H1 (cell line): ENCODE data around the gene YLPM1. TPM values are rescaled to one million over a fixed set of nuclear protein-coding genes. Genes with fewer than 3 reads are reported as not detected.

Experiments used
- CTCF ChIA-PET: fragments of 300-600 bp; sonication (Branson Sonifier 250); formaldehyde crosslinking; loops from one replicate; lab custom pipeline; 2021; ENCODE audit not compliant: partially characterized antibody; lab: Charles Lee
- POLR2A ChIA-PET: fragments of 300-600 bp; sonication (Branson Sonifier 250); formaldehyde crosslinking; loops from one replicate; lab custom pipeline; 2021; ENCODE audit warnings: inconsistent platforms; ENCODE audit not compliant: partially characterized antibody; lab: Charles Lee
- DNase-seq, 2 experiments: peaks; one replicate each; pipeline versions ENCODE4 v3.0.0 to v3.0.0-alpha.2; 2010 to 2022; ENCODE audit warnings: low spot score in 2 of 2, low read depth in 1 of 2, mixed read lengths in 1 of 2
- FAIRE-seq: peaks from 2 replicates; lab custom pipeline; 2011; peaks lifted over from hg19 to GRCh38; lab: Jason Lieb, UNC
- H2AFZ ChIP-seq: 2 replicates; pipeline ENCODE4 v1.8.1; 2012; ENCODE audit warnings: low read length, inconsistent platforms
- H2AK5ac ChIP-seq: 2 replicates; pipeline ENCODE4 v1.6.1; 2013; ENCODE audit warnings: low read depth, low read length
- H2BK120ac ChIP-seq: replicated peaks from 2 replicates; pipeline ENCODE3; 2013; ENCODE audit warnings: low read depth, low read length, inconsistent platforms
- H2BK12ac ChIP-seq: 2 replicates; pipeline ENCODE4 v1.6.1; 2013; ENCODE audit warnings: low read depth, low read length
- H2BK15ac ChIP-seq: 2 replicates; pipeline ENCODE4 v1.6.1; 2013; ENCODE audit warnings: low read length
- H2BK20ac ChIP-seq: 2 replicates; pipeline ENCODE4 v1.6.1; 2013; ENCODE audit warnings: low read length
- H2BK5ac ChIP-seq: 2 replicates; pipeline ENCODE4 v1.6.1; 2013; ENCODE audit warnings: low read depth, low read length
- H3K14ac ChIP-seq: 2 replicates; pipeline ENCODE4 v1.6.1; 2013; ENCODE audit warnings: inconsistent platforms; ENCODE audit not compliant: insufficient read length
- H3K18ac ChIP-seq: 2 replicates; pipeline ENCODE4 v1.6.1; 2013; ENCODE audit warnings: low read length; ENCODE audit errors: extremely low read depth
- H3K23ac ChIP-seq: 2 replicates; pipeline ENCODE4 v1.6.1; 2013; ENCODE audit warnings: inconsistent platforms; ENCODE audit not compliant: insufficient read length
- H3K23me2 ChIP-seq: 2 replicates; pipeline ENCODE4 v1.6.1; 2013; ENCODE audit warnings: low read depth, low read length
- H3K27ac ChIP-seq: 2 replicates; pipeline ENCODE4 v1.6.1; 2011; ENCODE audit warnings: low read depth, low read length, inconsistent platforms
- H3K27me3 ChIP-seq, 4 experiments: replicated peaks in 1 of 4; 1 replicate in 1 of 4; 2 replicates in 3 of 4; pipeline versions ENCODE4 v1.6.1 to v1.8.1; 2011 to 2013; ENCODE audit warnings: low read length in 3 of 4, mild to moderate bottlenecking in 3 of 4, inconsistent platforms in 2 of 4, mixed read lengths in 2 of 4, moderate library complexity in 1 of 4; ENCODE audit not compliant: control insufficient read depth in 3 of 4, insufficient read depth in 3 of 4; ENCODE audit errors: extremely low read depth in 1 of 4
- H3K36me3 ChIP-seq, 4 experiments: 2 replicates each; pipeline versions ENCODE4 v1.6.1 to v1.8.1; 2011 to 2013; ENCODE audit warnings: mild to moderate bottlenecking in 4 of 4, low read length in 3 of 4, moderate library complexity in 2 of 4, control low read depth in 1 of 4, inconsistent platforms in 1 of 4; ENCODE audit not compliant: insufficient read depth in 4 of 4, control insufficient read depth in 2 of 4
- H3K4ac ChIP-seq: replicated peaks from 2 replicates; pipeline ENCODE3; 2013; ENCODE audit warnings: low read length, low read depth, mixed read lengths, inconsistent platforms; ENCODE audit not compliant: insufficient read length
- H3K4me1 ChIP-seq, 4 experiments: replicated peaks in 1 of 4; 1 replicate in 1 of 4; 2 replicates in 3 of 4; pipeline versions ENCODE4 v1.6.1 to v1.8.1; 2011 to 2013; ENCODE audit warnings: low read length in 3 of 4, inconsistent platforms in 2 of 4, mixed read lengths in 1 of 4; ENCODE audit not compliant: insufficient read depth in 4 of 4, control insufficient read depth in 3 of 4
- H3K4me2 ChIP-seq, 2 experiments: 2 replicates each; pipeline versions ENCODE4 v1.6.1 to v1.8.1; 2011 to 2013; ENCODE audit warnings: low read depth in 2 of 2, low read length in 2 of 2, control low read depth in 1 of 2, inconsistent platforms in 1 of 2, mild to moderate bottlenecking in 1 of 2; ENCODE audit not compliant: insufficient read depth in 1 of 2
- H3K4me3 ChIP-seq, 4 experiments: fragments of 200-600, 300-600 bp in 1 of 4; sonication (generic), shearing (Covaris generic), sonication (Bioruptor Twin) in 1 of 4; 2 replicates each; pipeline versions ENCODE4 v1.5.1 to v1.8.1; 2011 to 2016; ENCODE audit warnings: low read length in 4 of 4, low read depth in 3 of 4, control low read depth in 2 of 4, inconsistent platforms in 2 of 4, mild to moderate bottlenecking in 2 of 4, mixed read lengths in 1 of 4, moderate library complexity in 1 of 4; ENCODE audit not compliant: insufficient read depth in 2 of 4; ENCODE audit errors: extremely low read depth in 1 of 4
- H3K56ac ChIP-seq: replicated peaks from 2 replicates; pipeline ENCODE3; 2013; ENCODE audit warnings: low read depth, mild to moderate bottlenecking, mixed read lengths, low read length, inconsistent platforms; ENCODE audit not compliant: insufficient read length
- H3K79me1 ChIP-seq: 2 replicates; pipeline ENCODE4 v1.6.1; 2013; ENCODE audit warnings: low read depth, low read length, control low read depth
- H3K79me2 ChIP-seq, 2 experiments: 2 replicates each; pipeline versions ENCODE4 v1.6.1 to v1.8.1; 2012 to 2013; ENCODE audit warnings: low read length in 2 of 2, mild to moderate bottlenecking in 2 of 2, inconsistent platforms in 1 of 2; ENCODE audit not compliant: insufficient read depth in 2 of 2, control insufficient read depth in 1 of 2
- H3K9ac ChIP-seq, 4 experiments: replicated peaks in 1 of 4; 1 replicate in 1 of 4; 2 replicates in 3 of 4; pipeline versions ENCODE4 v1.6.1 to v1.8.1; 2011 to 2013; ENCODE audit warnings: low read depth in 3 of 4, low read length in 3 of 4, control low read depth in 2 of 4, mild to moderate bottlenecking in 2 of 4, moderate library complexity in 2 of 4, inconsistent platforms in 1 of 4; ENCODE audit errors: extremely low read depth in 1 of 4
- H3K9me3 ChIP-seq, 2 experiments: 2 replicates each; pipeline versions ENCODE4 v1.6.1 to v1.8.1; 2012 to 2013; ENCODE audit warnings: mild to moderate bottlenecking in 2 of 2, moderate library complexity in 2 of 2, control low read depth in 1 of 2, inconsistent platforms in 1 of 2, low read depth in 1 of 2, low read length in 1 of 2, mixed read lengths in 1 of 2; ENCODE audit not compliant: insufficient read depth in 2 of 2
- H4K20me1 ChIP-seq, 2 experiments: replicated peaks in 1 of 2; 2 replicates each; pipeline versions ENCODE3 to v1.8.1; 2011 to 2013; ENCODE audit warnings: inconsistent platforms in 2 of 2, low read length in 2 of 2, mild to moderate bottlenecking in 1 of 2; ENCODE audit not compliant: insufficient read depth in 2 of 2, control insufficient read depth in 1 of 2
- H4K5ac ChIP-seq: 2 replicates; pipeline ENCODE4 v1.6.1; 2013; ENCODE audit warnings: low read length, low read depth, mixed read lengths, inconsistent platforms; ENCODE audit not compliant: insufficient read length
- H4K8ac ChIP-seq: 2 replicates; pipeline ENCODE4 v1.8.0; 2013; ENCODE audit warnings: mild to moderate bottlenecking, moderate library complexity, low read length, inconsistent platforms; ENCODE audit not compliant: insufficient read depth; ENCODE audit errors: extremely low read depth
- H4K91ac ChIP-seq: replicated peaks from 2 replicates; pipeline ENCODE3; 2013; ENCODE audit warnings: low read length, mixed read lengths, inconsistent platforms; ENCODE audit not compliant: insufficient read length
- ASH2L ChIP-seq: fragments of 200-600, 300-600 bp; sonication (generic); IDR thresholded peaks from one replicate; pipeline ENCODE4 v1.7.1; 2017; ENCODE audit warnings: low read length
- BACH1 ChIP-seq: IDR thresholded peaks from 2 replicates; pipeline ENCODE4 v1.6.1; 2012; ENCODE audit warnings: low read length, improper control_type of control experiment
- BCL11A ChIP-seq, 2 experiments: IDR thresholded peaks; one replicate each; pipeline ENCODE4 v1.6.1; 2011; ENCODE audit warnings: low read depth in 2 of 2, low read length in 2 of 2, mild to moderate bottlenecking in 2 of 2
- CBX8 ChIP-seq: fragments of 300-800, 300-1000 bp; sonication (generic); IDR thresholded peaks from 2 replicates; pipeline ENCODE4 v1.7.1; 2016; ENCODE audit warnings: low read depth, low read length, borderline replicate concordance
- E2F6 ChIP-seq: IDR thresholded peaks from 2 replicates; pipeline ENCODE4 v1.6.1; 2012; ENCODE audit warnings: inconsistent platforms
- JUND ChIP-seq: IDR thresholded peaks from 2 replicates; pipeline ENCODE4 v1.6.1; 2011; ENCODE audit warnings: mild to moderate bottlenecking, improper control_type of control experiment, low read length
- RAD21 ChIP-seq, 2 experiments: IDR thresholded peaks in 1 of 2; conservative IDR thresholded peaks in 1 of 2; 2 replicates each; pipeline ENCODE4 v1.6.1; 2011; ENCODE audit warnings: low read depth in 2 of 2, low read length in 2 of 2, improper control_type of control experiment in 1 of 2, inconsistent platforms in 1 of 2, mild to moderate bottlenecking in 1 of 2, moderate library complexity in 1 of 2
- RBBP5 ChIP-seq: IDR thresholded peaks from 2 replicates; pipeline ENCODE4 v1.7.1; 2012; ENCODE audit warnings: low read depth, mild to moderate bottlenecking, inconsistent platforms, low read length, moderate library complexity, borderline replicate concordance
- RNF2 ChIP-seq: fragments of 200-900, 300-1000 bp; sonication (generic); IDR thresholded peaks from 2 replicates; pipeline ENCODE4 v1.7.1; 2016; ENCODE audit warnings: borderline replicate concordance, low read depth, mild to moderate bottlenecking, antibody characterized with exemption, low read length; ENCODE audit not compliant: poor library complexity, severe bottlenecking; ENCODE audit errors: missing control alignments
- SIN3A ChIP-seq, 2 experiments: IDR thresholded peaks in 1 of 2; conservative IDR thresholded peaks in 1 of 2; 2 replicates each; pipeline ENCODE4 v1.6.1; 2011 to 2012; ENCODE audit warnings: low read length in 2 of 2, improper control_type of control experiment in 1 of 2, low read depth in 1 of 2, mild to moderate bottlenecking in 1 of 2
- SIX5 ChIP-seq: IDR thresholded peaks from 2 replicates; pipeline ENCODE4 v1.6.1; 2011; ENCODE audit warnings: mild to moderate bottlenecking, low read depth, low read length
- WGBS, 2 experiments: shearing (Covaris generic) in 1 of 2; methylation state at CpG; one replicate each; pipeline versions ENCODE4 v1.1.6 to v1.1.7; 2013 to 2015; ENCODE audit warnings: low lambda C conversion rate in 2 of 2, mixed read lengths in 2 of 2, inconsistent platforms in 1 of 2, low coverage in 1 of 2, missing lambda C conversion rate in 1 of 2; ENCODE audit not compliant: insufficient replicate concordance in 2 of 2, insufficient coverage in 1 of 2, insufficient read length in 1 of 2; ENCODE audit errors: extremely low coverage in 1 of 2, missing lambda C conversion rate in 1 of 2; 5-methylcytosine and 5-hydroxymethylcytosine counted together
- polyA plus RNA-seq, 7 experiments: library from polyadenylated mRNA; depleted of rRNA in 3 of 7; stranded (reverse) in 5 of 7; unstranded in 2 of 7; fragments of >200 nt in 5 of 7; fragments of 200-250 nt in 2 of 7; gene quantifications; 1 replicate in 5 of 7; 2 replicates in 1 of 7; 4 replicates in 1 of 7; pipeline versions ENCODE4 v1.2.1 to v1.2.3, GENCODE V29; 2011 to 2013; ENCODE audit warnings: missing spikeins in 2 of 7, mixed read lengths in 2 of 7
- total RNA-seq: library from RNA; stranded (reverse); fragmentation: NEBNext Ultra II Directional; extraction: Animal tissue kit (Norgen Biotek cat#: 25700); gene quantifications from 2 replicates; pipeline ENCODE4 v1.2.1, GENCODE V29; 2021

YLPM1 gene
- total and polyA plus RNA-seq, 2 of the 8 experiments (the other 6 are each of a cell fraction or from before 2014, with no cell fraction given), result 13.5 to 71.7 TPM

- FAIRE-seq (no peak), DNase-seq (no peak)
- 74% methylated on average over 5 of the region's 5 CpGs; no CpG with 5 or more reads in 1 of the 2 experiments for WGBS, 2 experiments
- Histone ChIP-seq H2BK15ac (no peak overlapping the region), H3K27me3 (no peaks in the 10 kb centered on the region), H3K79me1 (no peaks in the 10 kb centered on the region), H4K20me1 (peaks cover 0 to 1% of the 10 kb centered on the region in 2 experiments), H2AK5ac (no peak overlapping the region), H3K36me3 (peaks cover 2 to 35% (median 6%) of the 10 kb centered on the region in 4 experiments; a peak in 5 of 8 replicates), H2BK120ac (no peak overlapping the region), H3K4me2 (no peak overlapping the region), H4K8ac (no peak overlapping the region; the same call in 1 of the 2 replicates), H3K9me3 (no peaks in the 10 kb centered on the region), H3K4me1 (no peaks in the 10 kb centered on the region), H4K5ac (no peak overlapping the region), H3K4ac (no peak overlapping the region), H3K23me2 (no peaks in the 10 kb centered on the region), H2BK12ac (no peak overlapping the region), H3K56ac (no peak overlapping the region), H3K4me3 (no peak overlapping the region), H2AFZ (no peak overlapping the region), H2BK20ac (no peak overlapping the region), H3K14ac (no peak overlapping the region), H3K18ac (no peak overlapping the region), H4K91ac (no peak overlapping the region), H2BK5ac (no peak overlapping the region), H3K27ac (no peak overlapping the region), H3K79me2 (no peaks in the 10 kb centered on the region), H3K23ac (no peak overlapping the region), H3K9ac (no peak overlapping the region)
- ChIA-PET CTCF (no interaction called here), POLR2A (interaction anchor here (1.8 kb wide), 1 partner anchor 12 kb away, joined by 6 read pairs; no protein-coding TSS in a partner anchor)
- TF ChIP-seq BCL11A (IDR thresholded peaks at IDR 0.05; ENCODE audit: low read depth in 2 of 2, low read length in 2 of 2), result no peak
- no peak for TF ChIP-seq JUND
- TF ChIP-seq E2F6, result no peak
- no peak for TF ChIP-seq ASH2L
- no peak for TF ChIP-seq RBBP5
- no peak for TF ChIP-seq RNF2
- no peak for TF ChIP-seq SIN3A (conservative IDR thresholded peaks at IDR 0.05 in 1 of 2, IDR thresholded peaks at IDR 0.05 in 1 of 2; ENCODE audit: low read depth in 1 of 2, low read length in 2 of 2)
- no peak for TF ChIP-seq CBX8
- no peak for TF ChIP-seq BACH1
- no peak for TF ChIP-seq SIX5
- TF ChIP-seq RAD21 (IDR thresholded peaks at IDR 0.05 in 1 of 2, conservative IDR thresholded peaks at IDR 0.05 in 1 of 2; ENCODE audit: low read depth in 2 of 2, low read length in 2 of 2), result no peak
Observed at GRCh38 chr14:74834692-74835392, 71.7 kb downstream of the YLPM1 start.
